LoVo (cell line): ENCODE data around the gene USP19.

Source experiments
- DNase-seq: peaks from one replicate; pipeline ENCODE4 v3.0.0-alpha.2; 2016; ENCODE audit warnings: low spot score

Gene USP19

DNA sequence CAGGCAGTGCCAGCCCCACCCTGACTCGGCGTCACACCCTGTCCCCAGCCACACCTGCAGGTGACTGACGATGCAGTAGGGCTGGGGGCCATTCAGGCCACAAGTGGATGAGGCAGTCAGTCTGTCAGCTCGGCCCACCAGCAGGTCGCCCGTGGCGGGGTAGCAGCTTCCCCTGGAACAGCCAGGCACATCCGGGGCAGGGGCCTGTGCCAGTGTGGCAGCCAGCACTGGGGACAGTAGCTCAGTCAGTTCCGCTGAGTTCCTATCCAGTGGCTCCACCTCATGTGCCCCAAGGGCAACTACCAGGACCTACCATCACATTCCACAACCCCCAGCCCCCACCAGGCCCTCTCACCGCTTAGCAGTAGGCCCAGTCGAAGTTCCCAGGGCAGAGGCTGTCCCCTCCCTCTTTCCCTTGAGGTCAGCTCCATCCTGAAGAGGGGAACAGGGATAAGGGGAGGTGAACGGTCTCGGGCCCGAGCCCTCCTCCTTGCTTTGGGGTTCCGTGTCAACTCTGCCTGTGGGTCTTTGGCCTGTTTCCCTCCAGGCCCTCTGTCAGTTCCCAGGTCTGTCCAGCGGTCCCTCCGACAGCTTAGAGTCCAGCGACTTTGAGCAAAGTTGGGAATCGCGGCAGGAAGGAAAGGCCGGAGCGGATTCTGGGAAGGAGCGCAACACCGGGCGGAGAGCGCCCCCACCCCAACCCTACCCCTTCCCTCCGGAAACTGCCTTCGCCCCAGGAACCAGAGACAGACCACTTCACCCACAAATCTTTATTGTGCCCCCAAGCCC is 12.0 kb upstream of the USP19 start, which contains the start of gene LAMB2:
TSS of gene LAMB2 (minus strand) at position 614 of the 789 bp plus-strand sequence. CDS start at position 431, 183 bp downstream.
- peak; percentile 76 for DNase-seq

DNA sequence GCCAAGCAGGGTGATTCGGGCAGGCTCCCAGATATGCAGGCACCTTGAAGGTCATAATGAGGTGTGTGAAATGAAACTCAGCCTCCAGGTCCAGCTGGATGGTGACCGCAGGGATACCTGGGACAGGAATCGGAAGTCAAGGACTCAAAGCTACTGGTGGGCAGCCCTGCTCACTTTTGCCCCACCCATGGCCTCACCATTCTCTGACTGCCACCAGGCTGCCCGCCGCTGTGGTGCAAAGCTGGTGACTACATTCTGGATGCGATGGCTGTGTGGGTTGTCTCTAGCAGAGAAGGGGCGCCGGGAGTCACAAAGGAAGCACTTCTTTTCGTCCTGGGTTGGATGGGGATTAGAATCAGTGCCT is 11.4 kb upstream of the USP19 start:
- no peak for DNase-seq

DNA sequence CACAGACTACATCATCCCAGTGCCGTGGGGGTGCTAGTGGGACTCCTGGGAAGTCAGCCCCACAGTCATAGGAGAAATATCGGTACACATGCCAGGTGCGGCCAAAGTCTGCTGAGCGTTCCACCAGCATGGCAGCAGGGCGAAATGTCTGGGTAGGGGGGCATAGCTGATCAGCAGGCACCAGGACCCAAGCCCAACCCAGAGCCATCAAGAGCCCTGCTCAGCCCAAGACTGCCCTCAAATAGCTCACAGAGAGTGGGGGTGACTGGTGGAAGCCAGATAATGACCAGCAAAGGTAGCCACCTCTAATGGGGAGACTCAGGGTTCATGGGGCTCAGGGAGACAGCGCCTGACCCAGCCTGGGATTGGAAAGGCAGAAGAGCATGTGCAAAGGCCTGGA is 11.0 kb upstream of the USP19 start:
- DNase-seq = no peak

DNA sequence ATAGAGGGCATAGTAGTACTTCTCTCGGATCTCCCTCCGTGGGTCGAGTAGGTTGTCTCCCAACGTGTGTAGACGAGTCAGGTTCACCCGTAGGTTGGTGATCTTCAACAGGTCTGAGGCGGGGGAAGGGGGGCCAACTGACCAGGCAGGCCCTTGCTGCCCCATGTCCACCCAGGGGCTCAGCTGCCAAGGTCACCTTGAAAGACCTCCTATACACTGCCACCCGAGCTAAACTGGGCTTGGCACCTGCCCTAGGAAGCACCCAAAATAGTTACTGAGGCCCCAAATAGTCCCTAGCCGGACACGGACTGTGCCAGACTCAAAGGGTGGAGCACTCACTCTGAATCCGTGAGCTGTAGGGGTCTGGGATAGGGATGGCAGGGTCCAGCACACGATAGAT is 10.4 kb upstream of the USP19 start:
- DNase-seq = no peak

DNA sequence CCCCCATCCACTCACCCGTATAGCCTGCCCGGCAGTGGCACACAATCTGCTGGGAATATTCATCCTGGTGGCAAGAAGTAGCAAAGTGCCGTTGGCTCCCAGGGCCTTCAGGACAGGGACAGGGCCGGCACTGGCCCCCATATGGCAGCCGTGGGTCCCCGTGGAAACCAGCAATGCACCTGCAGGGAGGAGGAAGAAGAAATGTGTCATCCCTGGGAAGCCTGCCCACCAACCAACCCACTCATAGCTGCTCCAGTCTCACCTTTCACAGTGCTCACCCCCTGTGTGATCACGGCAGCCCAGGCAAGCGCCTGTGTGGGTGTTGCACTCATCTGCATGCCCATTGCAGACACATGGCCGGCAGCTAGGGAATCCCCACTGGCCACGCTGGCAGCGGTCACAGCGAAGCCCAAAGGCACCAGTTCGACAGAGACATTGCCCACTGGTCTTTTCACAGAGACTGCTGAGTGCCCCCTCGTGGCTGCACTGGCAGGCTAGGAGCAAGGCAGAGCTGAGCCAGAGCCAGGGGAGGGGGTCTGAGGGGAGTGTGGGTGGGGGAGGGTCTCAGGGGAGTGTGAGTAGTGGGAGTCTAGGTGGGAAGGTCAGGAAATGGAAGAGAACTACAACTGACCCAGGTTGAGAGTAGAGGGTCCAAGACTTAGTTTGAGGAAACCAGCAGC is 4.5 kb upstream of the USP19 start:
- DNase-seq = no peak

DNA sequence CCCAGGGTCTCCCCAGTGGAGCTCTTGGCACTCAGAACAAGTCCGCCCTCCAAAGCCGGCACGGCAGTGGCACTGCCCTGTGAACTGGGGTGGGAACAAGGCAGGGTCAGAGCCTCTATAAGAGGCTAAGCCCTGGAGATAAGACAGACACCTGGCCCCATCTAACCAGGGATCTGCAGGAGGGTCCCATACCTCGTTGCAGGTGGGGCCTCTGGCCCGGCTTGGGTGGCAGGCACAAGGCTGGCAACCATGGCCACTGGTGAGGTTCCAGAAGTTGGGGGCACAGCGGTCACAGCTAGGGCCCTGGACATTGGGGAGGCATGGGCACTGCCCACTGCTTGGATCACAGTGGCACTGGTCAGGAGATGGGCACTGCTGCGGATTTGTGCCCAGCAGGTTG is 3.6 kb upstream of the USP19 start:
- no peak for DNase-seq

DNA sequence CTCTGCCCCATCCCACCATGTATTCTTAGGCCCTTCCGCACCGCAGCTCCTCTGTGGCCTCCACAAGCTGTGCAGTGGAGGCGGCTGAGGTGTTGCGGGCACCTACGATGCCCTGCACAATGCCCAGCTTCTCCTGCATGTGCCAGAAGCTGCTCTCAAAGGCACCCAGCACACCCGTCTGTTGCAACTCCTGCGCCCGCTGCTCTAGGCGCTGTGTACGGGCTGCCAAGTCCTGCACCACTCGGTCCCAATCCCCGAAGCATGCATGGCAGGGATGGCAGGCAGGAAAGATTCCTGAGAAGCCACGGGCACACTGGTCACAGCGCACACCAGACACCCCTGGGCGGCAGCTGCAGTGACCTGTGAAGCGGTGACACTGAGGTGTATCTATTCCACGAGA is 3.1 kb upstream of the USP19 start:
- DNase-seq = no peak

DNA sequence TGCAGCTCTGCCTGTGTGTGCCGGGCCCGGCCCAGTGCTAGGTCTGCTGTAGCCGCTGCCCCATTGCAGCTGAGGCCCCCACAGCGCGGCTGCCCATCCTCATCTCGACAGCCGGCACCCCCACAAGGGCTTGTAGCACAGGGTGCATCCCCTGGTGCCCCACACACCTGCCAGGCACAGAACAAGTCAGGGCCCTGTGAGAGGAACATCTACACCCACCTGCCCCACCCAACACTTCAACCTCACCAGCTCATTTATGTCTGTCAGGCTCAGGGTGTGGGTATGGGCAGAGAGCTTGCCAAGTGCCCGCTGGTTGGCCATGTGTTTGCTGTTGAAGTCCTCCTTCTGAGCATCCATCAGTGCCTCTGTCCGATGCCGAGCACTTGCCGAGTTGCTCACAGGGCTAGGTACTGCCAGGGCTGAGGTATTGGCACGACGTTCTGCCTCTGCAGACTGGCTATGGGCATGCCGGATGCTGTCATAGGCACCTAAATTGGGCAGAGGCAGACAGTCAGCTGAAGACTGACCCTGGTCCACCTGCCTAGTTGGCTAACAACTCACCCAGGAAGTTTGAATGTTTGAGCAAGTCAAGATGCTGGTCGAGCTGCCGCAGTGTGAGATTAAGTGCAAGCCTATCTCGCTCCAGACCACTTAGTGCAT is 2.4 kb upstream of the USP19 start:
- DNase-seq = no peak

DNA sequence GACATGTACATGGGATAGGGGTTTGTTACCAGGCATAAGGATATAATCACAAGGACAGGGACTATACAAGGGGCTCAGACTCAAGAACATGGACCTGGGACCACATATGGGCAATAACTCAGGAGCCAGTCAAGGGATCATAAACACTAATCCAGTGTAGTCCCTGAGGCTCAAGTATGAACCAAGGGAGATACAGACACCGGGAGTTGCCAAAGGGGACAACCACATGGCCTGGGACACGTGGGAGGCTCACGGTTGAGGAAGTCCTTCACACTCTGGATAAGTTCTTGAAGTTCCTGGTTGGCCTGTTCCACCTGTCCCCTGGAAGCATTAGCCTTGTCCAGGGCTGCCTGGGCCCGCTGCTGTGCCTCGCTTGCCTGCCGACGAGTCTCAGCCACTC is 1.8 kb upstream of the USP19 start:
- DNase-seq = no peak

DNA sequence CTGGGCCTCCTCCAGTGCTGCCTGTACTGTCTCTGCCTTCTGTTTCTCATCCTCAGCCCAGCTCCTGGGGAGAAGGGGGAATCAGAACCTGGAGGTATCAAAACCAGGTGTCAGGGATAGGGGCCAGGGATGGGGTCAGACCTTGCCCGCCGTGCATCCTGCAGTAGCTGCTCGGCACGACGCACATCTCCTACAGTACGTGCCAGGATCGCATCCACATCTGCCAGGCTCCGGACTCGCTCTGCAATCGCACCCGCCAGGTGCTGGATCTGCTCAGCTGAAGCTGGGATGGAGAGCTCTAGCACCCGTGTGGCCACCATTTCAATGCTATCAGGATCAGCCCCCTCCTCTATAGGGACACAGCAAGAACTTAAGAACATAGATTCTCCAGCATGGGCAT is 1.4 kb upstream of the USP19 start:
- no peak for DNase-seq

DNA sequence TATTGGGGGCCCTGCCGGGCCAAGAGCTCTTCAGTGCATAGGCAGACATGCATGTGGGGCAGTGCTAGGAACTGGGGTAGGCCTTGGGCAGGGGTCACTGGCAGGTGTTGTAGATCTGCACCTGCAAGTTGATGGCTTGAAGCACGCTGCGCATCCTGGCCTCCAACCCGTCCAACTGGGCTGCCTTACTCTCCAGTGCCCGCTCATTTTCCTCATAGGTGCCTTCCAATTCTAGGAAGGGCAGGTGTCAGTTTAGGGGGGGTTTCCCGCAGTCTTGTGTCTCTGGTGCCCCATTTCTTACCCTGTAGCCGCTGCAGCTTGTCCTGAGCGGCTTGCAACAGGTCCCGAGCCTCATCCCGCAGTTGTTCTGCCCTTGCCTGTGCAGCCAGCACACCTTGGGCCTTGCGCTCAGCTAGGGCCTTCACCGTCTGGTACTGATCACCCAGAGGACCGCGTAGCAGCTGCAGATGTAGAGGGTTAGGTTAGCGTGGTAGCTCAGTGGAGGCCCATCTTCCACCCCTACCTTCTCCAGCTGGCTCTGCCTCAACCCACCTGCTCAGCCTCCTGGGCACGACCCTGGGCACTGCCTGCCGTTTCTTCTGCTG is 611 bp upstream of the USP19 start:
- DNase-seq = no peak

DNA sequence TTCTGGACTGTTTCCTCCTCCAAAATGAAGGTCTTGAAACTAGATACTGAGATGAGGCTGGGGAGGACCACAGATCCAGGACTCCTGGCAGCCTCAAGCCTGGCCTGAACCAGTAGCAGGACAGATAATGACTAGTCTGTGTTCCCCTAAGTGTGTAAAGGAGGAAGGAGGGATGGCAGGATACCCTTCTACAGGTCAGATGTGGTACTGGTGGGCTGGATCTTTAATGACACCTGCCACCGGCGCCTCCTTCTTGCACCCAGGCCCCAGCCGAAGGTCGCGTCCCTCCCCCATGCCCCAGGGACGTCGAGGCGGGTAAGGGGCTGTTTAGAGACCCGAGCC is 556 bp downstream of the USP19 start:
- no peak for DNase-seq

DNA sequence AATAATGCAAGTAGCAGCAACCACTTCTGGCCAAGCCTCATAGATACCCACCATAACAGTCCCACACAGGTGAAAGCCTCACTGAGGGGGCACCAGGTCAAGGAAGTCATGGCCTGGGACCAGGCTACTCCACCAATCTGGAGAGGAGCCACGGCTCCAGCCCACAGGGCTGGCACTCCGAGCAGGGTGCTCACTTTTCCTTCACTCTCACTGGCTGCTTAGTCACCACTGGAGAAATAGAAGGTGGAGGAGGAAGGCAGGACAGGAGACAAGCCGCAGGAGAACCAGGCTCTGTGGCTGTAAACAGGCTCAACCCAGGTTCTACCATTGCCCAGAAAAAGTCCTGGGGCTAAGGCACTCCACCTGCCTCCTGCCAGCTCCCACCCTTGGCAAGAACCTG is 1.2 kb downstream of the USP19 start:
- no peak for DNase-seq

DNA sequence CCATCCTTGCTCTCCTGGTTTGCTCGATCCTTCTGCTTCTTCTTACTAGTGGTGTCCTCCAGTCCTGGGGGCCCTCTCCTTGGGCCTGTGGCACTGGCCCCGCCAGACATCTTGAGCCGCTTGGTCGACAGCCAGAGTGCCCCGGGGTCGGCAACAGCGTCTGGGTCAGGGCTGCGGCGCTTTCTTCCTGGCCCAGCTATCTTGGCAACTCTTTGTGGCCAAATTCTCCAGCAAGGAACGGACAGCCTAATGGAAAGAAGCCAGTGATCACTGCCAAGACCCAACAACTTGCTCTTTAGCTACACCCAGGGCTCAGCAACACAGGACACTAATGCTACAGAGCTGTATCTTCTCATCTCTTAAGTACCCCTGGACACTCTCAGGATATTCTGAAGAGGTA is 1.6 kb downstream of the USP19 start:
- no peak for DNase-seq

DNA sequence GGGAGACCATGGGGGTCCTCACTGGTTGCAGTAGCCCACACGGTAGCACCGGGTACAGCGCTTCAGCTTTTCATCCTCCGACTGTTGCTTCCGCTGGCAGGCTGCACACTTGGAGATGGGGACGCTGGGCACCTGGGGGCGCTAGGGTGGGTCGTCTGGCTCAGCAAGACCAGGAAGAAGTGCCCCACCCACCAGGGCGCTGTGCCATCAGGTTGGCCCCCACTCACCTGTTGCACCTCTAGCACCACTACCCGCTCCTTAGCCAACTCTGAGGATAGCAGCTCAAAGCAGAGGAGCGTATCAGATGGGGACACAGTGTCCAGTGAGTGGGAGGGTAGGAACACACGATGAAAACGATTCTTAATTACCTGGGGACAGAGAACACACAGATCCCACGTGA is 8.4 kb downstream of the USP19 start:
- DNase-seq = no peak

DNA sequence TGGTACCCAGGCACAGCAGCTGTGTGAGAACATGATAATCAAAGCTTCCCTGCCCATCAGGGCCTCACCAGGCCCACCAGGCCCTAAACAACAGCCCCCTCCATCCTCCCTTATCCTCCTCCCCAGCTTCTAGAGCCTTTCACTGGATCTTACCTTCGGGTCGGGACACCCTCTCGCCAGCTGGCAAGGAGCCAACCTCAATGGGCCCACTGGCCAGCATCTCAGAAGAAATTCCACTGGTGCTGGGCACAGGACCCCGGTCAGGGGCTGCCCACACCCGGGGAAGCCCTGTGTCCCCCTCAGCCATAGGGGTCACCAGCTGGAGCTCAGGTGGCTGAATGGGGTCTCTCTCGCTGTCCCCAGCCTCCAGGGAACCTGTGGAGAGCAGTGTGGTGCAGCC is 9.3 kb downstream of the USP19 start:
- no peak for DNase-seq

DNA sequence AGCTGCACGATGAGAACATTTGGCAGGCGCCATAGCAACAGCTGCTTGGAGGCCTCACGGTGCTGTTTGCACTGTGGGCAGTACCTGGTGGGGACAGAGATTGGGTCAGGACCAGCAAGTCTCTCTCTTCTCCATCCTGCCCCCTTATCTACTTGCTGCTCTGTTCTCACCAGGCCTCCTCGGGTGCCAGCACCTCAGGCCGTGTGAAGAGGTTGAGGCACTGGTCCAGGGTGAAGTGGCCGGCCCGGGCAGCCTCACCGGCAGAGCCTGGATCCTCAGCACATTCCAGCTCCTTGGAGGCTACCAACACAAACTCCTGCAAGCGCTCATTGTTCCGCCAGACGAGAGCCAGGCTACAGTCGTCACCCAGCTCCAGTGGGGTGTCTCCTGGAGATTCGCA is 9.8 kb downstream of the USP19 start:
- DNase-seq = no peak

DNA sequence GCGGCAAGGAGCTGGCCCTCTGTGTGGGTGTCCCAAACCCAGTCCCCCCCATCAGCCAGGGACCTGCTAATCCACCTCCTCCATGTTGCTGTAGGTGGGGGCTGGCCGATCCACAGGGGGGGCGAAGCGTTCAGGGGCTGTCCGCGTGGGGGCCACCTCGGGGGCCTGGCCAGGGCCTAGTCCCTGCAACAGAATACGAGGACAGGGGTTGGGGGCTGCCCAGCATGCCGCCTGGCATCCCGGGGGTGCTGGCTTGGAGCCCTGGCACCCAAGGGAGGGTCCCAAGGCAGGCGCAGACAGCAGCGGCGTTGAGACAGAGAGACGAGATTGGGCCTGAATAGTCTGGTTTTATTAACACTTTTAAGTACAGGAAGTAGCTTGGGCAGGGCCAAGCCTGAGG is 12.3 kb downstream of the USP19 start:
- DNase-seq = no peak

DNA sequence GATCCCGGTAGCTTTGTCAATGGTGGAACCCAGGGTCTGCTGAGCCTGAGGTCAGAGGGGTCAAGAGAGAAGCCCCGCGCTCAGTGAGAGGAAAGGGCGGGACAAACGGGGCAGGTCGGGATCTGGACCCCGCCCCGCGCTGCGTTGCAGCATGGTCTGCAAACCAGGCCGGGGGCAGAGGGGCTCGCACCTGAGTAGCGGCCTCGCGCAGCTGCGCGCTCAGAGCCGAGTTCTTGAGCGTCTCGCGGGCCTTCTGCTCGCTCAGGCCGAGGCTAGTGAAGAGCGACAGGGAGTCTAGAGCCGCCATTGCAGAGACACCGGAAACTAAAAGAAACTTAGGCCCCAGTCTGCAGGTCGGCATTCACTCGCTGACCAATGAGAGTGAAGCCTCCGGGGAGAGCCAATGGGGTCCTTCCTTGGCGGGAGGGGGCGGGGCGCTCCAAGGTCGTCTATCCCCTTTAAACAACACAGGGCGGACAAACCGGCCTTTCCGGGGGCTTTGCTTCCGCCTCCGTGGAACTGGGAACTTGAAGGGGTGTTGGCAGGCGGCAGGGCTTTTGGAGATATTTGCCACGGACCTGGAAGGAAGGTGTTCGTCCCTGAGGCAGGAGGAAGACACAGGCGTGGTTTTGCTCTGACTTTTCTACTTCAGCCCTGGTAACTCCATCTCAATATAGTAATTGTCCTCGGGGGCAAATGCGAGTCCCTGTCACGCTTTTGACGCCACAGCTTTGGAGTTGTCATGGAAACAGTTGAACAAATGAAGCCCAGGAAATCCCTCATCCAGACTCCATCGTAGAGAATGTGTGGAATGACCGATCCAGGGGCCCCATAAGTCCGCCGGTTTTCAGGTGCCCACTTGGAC is 16.0 kb downstream of the USP19 start, which contains the start of gene QARS1:
TSS of gene QARS1 (minus strand) at position 331 of the 865 bp plus-strand sequence. CDS start at position 307, 24 bp downstream.
- DNase-seq = peak; percentile 92

DNA sequence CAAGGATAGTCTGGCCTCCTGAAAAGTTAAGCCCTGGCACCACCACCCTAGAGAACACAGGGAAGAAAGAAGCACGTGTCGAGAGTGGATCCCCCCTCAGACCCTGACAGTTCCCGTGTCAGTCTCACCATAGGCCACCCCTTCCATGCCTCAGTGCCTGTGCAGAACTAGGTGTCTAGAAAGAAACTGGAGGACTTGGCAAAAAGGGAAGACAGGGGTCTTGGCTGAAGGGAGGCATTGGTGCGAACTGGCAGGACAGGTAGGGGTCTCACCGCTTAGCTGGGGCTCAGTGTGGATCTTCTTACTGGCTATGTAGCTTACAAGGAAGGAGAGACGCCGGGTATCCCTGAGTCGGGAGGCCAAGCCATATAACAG is 16.6 kb downstream of the USP19 start:
- DNase-seq = no peak

DNA sequence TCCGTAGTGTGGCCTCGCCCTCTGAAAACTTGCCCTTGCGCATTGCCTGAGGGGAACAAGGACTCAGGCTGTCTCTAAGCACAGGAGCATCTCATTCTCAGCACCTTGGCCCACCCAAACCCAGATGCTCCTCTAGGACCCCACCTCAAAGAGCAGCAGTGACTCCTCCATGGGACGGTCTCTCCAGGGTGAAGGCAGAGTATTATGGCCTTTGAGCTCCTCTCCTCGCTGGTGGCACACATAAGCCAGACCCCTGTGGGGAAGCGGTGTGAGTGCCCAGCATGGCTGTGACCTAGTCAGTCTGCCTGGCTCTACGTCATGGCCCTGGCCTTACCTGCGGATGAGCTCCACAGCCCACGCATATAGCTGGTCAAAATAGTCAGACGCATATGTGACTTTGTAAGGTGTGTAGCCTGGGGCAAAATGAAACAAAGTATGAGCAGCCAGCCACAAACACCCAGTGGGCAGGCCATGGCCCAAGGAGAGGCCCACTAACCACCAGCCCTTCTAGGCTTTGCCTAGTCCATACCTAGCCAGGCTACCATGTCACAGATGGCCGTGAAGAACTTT is 20.5 kb downstream of the USP19 start:
- no peak for DNase-seq
